ENCODE measurements around the gene RPE65.
"Not testable (repeated sequence)": the region's sequence is repeated elsewhere in the genome, so short reads cannot be mapped to it uniquely, and the experiment has no call there.

The RPE65 gene

GRCh38 chr1:68449901-68450300 is at the start of gene RPE65:
TSS of gene RPE65 (minus strand) at chr1:68449954. CDS start at chr1:68449905, 49 bp downstream.
- DNase-seq (ENCODE audit: insufficient read length, low spot score) (no peak), FAIRE-seq (no peak)
- no peak for TF ChIP-seq CTCF (IDR thresholded peaks at IDR 0.05; ENCODE audit: insufficient read depth, missing control alignments)

GRCh38 chr1:68497358-68497698 is 47.6 kb upstream of the RPE65 start:
- no peak for TF ChIP-seq CTCF (IDR thresholded peaks at IDR 0.05; ENCODE audit: insufficient read depth, missing control alignments)
- no peak for DNase-seq (ENCODE audit: insufficient read length, low spot score)
- no peak for FAIRE-seq

- DNase-seq (ENCODE audit: insufficient read length, low spot score), result peak; percentile 68
- peak; percentile 2 for TF ChIP-seq CTCF (IDR thresholded peaks at IDR 0.05; ENCODE audit: insufficient read depth, missing control alignments)
- no peak for FAIRE-seq
Observed at GRCh38 chr1:68496680-68497357, 47.1 kb upstream of the RPE65 start, which contains the start of gene DEPDC1. TSS of gene DEPDC1 (minus strand) at chr1:68497082. CDS start at chr1:68496999, 83 bp downstream.

- no peak for TF ChIP-seq CTCF (IDR thresholded peaks at IDR 0.05; ENCODE audit: insufficient read depth, missing control alignments)
- FAIRE-seq (no peak), DNase-seq (ENCODE audit: insufficient read length, low spot score) (no peak)
Observed at GRCh38 chr1:68495968-68496679, 46.4 kb upstream of the RPE65 start.

GRCh38 chr1:68495532-68495931 is 45.8 kb upstream of the RPE65 start:
- TF ChIP-seq CTCF (IDR thresholded peaks at IDR 0.05; ENCODE audit: insufficient read depth, missing control alignments), result no peak
- DNase-seq (ENCODE audit: insufficient read length, low spot score), result no peak
- FAIRE-seq, result no peak

- no peak for FAIRE-seq
- DNase-seq (ENCODE audit: insufficient read length, low spot score), result no peak
- no peak for TF ChIP-seq CTCF (IDR thresholded peaks at IDR 0.05; ENCODE audit: insufficient read depth, missing control alignments)
Observed at GRCh38 chr1:68493193-68493592, 43.4 kb upstream of the RPE65 start.

- DNase-seq (ENCODE audit: insufficient read length, low spot score); FAIRE-seq: not testable (repeated sequence)
Observed at GRCh38 chr1:68492255-68492654, 42.5 kb upstream of the RPE65 start.
